ENCODE measurements around the gene RAMP3.

The RAMP3 gene

DNA sequence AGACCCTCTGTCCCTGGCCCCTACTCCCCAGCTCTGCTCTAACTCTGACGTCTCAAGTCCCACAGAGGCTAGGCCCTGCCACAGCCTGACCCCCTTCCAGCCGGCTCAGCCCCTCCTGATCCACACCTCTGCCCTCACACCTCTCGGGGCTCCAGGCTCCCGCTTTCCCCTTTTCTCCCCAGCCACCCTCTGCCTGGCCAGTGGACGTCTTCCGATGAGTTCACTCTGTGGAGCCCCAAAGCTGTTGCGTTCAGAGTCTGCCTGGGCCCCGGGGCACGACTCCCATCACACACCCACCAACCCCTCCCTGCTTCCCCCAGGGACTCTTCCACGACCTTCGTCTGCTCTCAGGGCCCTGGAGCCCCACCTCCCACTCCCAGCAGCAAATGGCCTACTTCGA is 27.7 kb upstream of the RAMP3 start:
- TF ChIP-seq, protein P1, sequence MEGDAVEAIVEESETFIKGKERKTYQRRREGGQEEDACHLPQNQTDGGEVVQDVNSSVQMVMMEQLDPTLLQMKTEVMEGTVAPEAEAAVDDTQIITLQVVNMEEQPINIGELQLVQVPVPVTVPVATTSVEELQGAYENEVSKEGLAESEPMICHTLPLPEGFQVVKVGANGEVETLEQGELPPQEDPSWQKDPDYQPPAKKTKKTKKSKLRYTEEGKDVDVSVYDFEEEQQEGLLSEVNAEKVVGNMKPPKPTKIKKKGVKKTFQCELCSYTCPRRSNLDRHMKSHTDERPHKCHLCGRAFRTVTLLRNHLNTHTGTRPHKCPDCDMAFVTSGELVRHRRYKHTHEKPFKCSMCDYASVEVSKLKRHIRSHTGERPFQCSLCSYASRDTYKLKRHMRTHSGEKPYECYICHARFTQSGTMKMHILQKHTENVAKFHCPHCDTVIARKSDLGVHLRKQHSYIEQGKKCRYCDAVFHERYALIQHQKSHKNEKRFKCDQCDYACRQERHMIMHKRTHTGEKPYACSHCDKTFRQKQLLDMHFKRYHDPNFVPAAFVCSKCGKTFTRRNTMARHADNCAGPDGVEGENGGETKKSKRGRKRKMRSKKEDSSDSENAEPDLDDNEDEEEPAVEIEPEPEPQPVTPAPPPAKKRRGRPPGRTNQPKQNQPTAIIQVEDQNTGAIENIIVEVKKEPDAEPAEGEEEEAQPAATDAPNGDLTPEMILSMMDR (IDR thresholded peaks at IDR 0.05; ENCODE audit: extremely low read depth, insufficient read depth, missing control alignments) = no peak
- no peak for DNase-seq (ENCODE audit: low spot score)
- in situ Hi-C loops (cut with MboI; ENCODE audit: low pct_unique_long_range_greater_than_20kb, low sequenced_read_pairs, unreplicated experiment) = loop anchor here (10.0 to 25.0 kb wide), 2 partner anchors 275 to 543 kb away; partner anchors contain the start of gene TMED4

GRCh38 chr7:45130910-45131309 is 26.7 kb upstream of the RAMP3 start:
- TF ChIP-seq, protein P1 (IDR thresholded peaks at IDR 0.05; ENCODE audit: extremely low read depth, insufficient read depth, missing control alignments) = no peak
- in situ Hi-C loops (cut with MboI; ENCODE audit: low pct_unique_long_range_greater_than_20kb, low sequenced_read_pairs, unreplicated experiment) = loop anchor here (10.0 to 25.0 kb wide), 2 partner anchors 276 to 544 kb away; partner anchors contain the start of gene TMED4
- DNase-seq (ENCODE audit: low spot score) = no peak

GRCh38 chr7:45131891-45132290 is 25.7 kb upstream of the RAMP3 start:
- TF ChIP-seq, protein P1 (IDR thresholded peaks at IDR 0.05; ENCODE audit: extremely low read depth, insufficient read depth, missing control alignments) = no peak
- no peak for DNase-seq (ENCODE audit: low spot score)
- in situ Hi-C loops (cut with MboI; ENCODE audit: low pct_unique_long_range_greater_than_20kb, low sequenced_read_pairs, unreplicated experiment) = loop anchor here (10.0 to 25.0 kb wide), 2 partner anchors 277 to 545 kb away; partner anchors contain the start of gene TMED4

DNA sequence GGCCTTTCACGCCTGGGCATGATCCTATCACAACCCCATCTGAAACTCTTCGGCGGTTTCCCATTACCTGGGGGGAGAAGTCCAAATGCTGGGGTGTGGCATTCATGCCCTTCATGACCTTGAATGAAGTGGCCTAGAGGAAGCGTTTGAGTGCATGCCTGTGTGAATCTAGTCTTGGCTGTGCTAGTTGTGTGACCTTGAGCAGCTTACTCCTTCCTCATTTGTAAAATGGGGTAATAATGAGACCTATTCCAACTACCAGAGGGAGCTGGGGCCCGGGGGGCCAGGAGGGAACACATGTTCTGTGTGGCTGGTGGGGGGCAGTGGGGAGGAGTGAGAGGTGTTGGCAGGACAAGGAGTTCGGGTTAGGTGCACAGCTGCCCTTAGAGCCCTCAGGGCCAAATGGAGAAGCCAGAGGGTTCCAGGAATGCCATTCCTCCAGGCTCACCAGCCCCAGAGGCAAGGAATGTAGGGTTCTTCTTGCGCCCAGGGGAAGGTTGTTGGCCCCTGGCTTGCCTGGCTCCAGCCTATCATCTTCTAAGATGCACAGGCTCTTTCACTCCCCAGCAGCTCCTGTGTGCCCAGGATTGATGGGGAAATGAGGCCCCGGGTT is 24.8 kb upstream of the RAMP3 start:
- in situ Hi-C loops (cut with MboI; ENCODE audit: low pct_unique_long_range_greater_than_20kb, low sequenced_read_pairs, unreplicated experiment) = loop anchor here (10.0 to 25.0 kb wide), 2 partner anchors 278 to 546 kb away; partner anchors contain the start of gene TMED4
- TF ChIP-seq, protein P1 (IDR thresholded peaks at IDR 0.05; ENCODE audit: extremely low read depth, insufficient read depth, missing control alignments) = no peak
- DNase-seq (ENCODE audit: low spot score) = no peak

DNA sequence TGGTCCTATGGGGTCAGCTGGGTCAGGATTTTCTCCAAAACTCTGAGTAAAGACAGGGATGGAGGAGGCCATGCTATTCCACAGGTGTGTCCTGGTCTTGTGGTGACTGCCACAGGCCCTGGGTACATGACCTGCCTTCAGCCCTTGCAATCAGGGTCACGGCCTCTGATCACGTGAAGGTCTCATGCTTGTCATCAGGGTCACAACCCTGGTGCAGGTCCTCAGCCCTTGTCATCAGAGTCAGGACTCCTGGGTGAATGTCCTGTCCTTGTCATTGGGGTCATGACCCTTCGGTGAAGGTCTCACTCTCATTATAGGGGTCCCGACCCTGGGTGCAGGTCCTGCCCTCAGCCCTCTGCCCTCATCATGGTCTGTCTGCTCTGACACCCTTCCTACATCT is 24.2 kb upstream of the RAMP3 start:
- TF ChIP-seq, protein P1 (IDR thresholded peaks at IDR 0.05; ENCODE audit: extremely low read depth, insufficient read depth, missing control alignments) = no peak
- in situ Hi-C loops (cut with MboI; ENCODE audit: low pct_unique_long_range_greater_than_20kb, low sequenced_read_pairs, unreplicated experiment) = loop anchor here (10.0 to 25.0 kb wide), 2 partner anchors 279 to 546 kb away; partner anchors contain the start of gene TMED4
- DNase-seq (ENCODE audit: low spot score) = no peak

- in situ Hi-C loops (cut with MboI; ENCODE audit: low pct_unique_long_range_greater_than_20kb, low sequenced_read_pairs, unreplicated experiment) = loop anchor here (10.0 to 25.0 kb wide), 2 partner anchors 279 to 547 kb away; partner anchors contain the start of gene TMED4
- TF ChIP-seq, protein P1 (IDR thresholded peaks at IDR 0.05; ENCODE audit: extremely low read depth, insufficient read depth, missing control alignments) = no peak
- no peak for DNase-seq (ENCODE audit: low spot score)
These were observed 23.7 kb upstream of the RAMP3 start for GRCh38 chr7:45133877-45134276.

Measured in GM13977 (cell line).